HepG2 (cell line): ENCODE results near the gene SEC14L5. TPM values are rescaled to one million over a fixed set of nuclear protein-coding genes. Genes with fewer than 3 reads are reported as not detected.

Experiments
- AKNA ChIP-seq: sonication (generic); formaldehyde crosslinking; IDR thresholded peaks from 2 replicates; pipeline ENCODE4 v1.4.0; 2020; ENCODE audit warnings: missing genetic modification reagents, borderline replicate concordance
- BRD4 ChIP-seq: sonication (generic); formaldehyde crosslinking; IDR thresholded peaks from 2 replicates; pipeline ENCODE4 v1.4.0; 2020; ENCODE audit warnings: missing genetic modification reagents
- CENPBD1 ChIP-seq: sonication (generic); formaldehyde crosslinking; IDR thresholded peaks from 2 replicates; pipeline ENCODE4 v1.8.0; 2022; ENCODE audit warnings: missing genetic modification reagents, low read depth, mild to moderate bottlenecking, borderline replicate concordance
- HMGXB4 ChIP-seq, 2 experiments: sonication (generic) in 1 of 2; formaldehyde crosslinking in 1 of 2; IDR thresholded peaks; 2 replicates each; pipeline versions ENCODE4 v1.4.0 to v1.6.1; 2018 to 2020; ENCODE audit warnings: missing genetic modification reagents in 2 of 2, borderline replicate concordance in 1 of 2, low read depth in 1 of 2, mild to moderate bottlenecking in 1 of 2, missing biosample characterization in 1 of 2
- JUND ChIP-seq: sonication (generic); formaldehyde crosslinking; IDR thresholded peaks from 2 replicates; pipeline ENCODE4 v1.8.0; 2022; ENCODE audit warnings: mild to moderate bottlenecking, missing genetic modification reagents
- MLX ChIP-seq: IDR thresholded peaks from 2 replicates; pipeline ENCODE4 v1.6.1; 2016
- SETDB1 ChIP-seq: sonication (generic); formaldehyde crosslinking; IDR thresholded peaks from 2 replicates; pipeline ENCODE4 v1.5.1; 2020; ENCODE audit warnings: missing genetic modification reagents, mild to moderate bottlenecking, borderline replicate concordance
- ZBTB20 ChIP-seq: sonication (generic); formaldehyde crosslinking; IDR thresholded peaks from 2 replicates; pipeline ENCODE4 v1.8.1; 2023; ENCODE audit warnings: missing genetic modification reagents, low read depth, mild to moderate bottlenecking, borderline replicate concordance
- ZBTB42 ChIP-seq: sonication (generic); formaldehyde crosslinking; IDR thresholded peaks from 2 replicates; pipeline ENCODE4 v1.5.0; 2020; ENCODE audit warnings: mild to moderate bottlenecking, missing genetic modification reagents
- ZFP90 ChIP-seq: sonication (generic); formaldehyde crosslinking; IDR thresholded peaks from 2 replicates; pipeline ENCODE4 v1.8.0; 2022; ENCODE audit warnings: missing genetic modification reagents, mild to moderate bottlenecking, inconsistent platforms, borderline replicate concordance
- ZFX ChIP-seq: sonication (generic); formaldehyde crosslinking; IDR thresholded peaks from 2 replicates; pipeline ENCODE4 v1.4.0; 2020; ENCODE audit warnings: mild to moderate bottlenecking, low read depth, missing genetic modification reagents, moderate library complexity
- ZMAT3 ChIP-seq: sonication (generic); formaldehyde crosslinking; conservative IDR thresholded peaks from 2 replicates; pipeline ENCODE4 v1.7.0; 2021; ENCODE audit warnings: missing genetic modification reagents
- ZNF234 ChIP-seq: sonication (generic); formaldehyde crosslinking; conservative IDR thresholded peaks from 2 replicates; pipeline ENCODE4 v1.5.1; 2020; ENCODE audit warnings: mild to moderate bottlenecking, missing genetic modification reagents
- ZNF510 ChIP-seq: sonication (generic); formaldehyde crosslinking; IDR thresholded peaks from 2 replicates; pipeline ENCODE4 v1.4.0; 2020; ENCODE audit warnings: low read depth, mild to moderate bottlenecking, missing genetic modification reagents
- polyA plus RNA-seq, 8 experiments: library from polyadenylated mRNA; depleted of rRNA in 3 of 8; stranded (reverse) in 7 of 8; unstranded in 1 of 8; fragments of >200 nt; fragmentation: Illumina TruSeq in 4 of 8; extraction: Trizol in 4 of 8; gene quantifications; 2 replicates each; pipeline versions ENCODE4 v1.2.1 to v1.2.3, GENCODE V29; 2011 to 2016; ENCODE audit warnings: low read depth in 4 of 8, missing spikeins in 1 of 8, mixed read lengths in 1 of 8; ENCODE audit not compliant: insufficient read depth in 1 of 8
- total RNA-seq, 5 experiments: library from RNA; depleted of rRNA; stranded (reverse); fragments of >200 nt; fragmentation: Illumina TruSeq; extraction: Trizol; gene quantifications; 2 replicates each; pipeline ENCODE4 v1.2.3, GENCODE V29; 2016; ENCODE audit warnings: low read depth in 1 of 5
- TF ChIP-seq, protein P1 (sequence below): sonication (generic); formaldehyde crosslinking; IDR thresholded peaks from 2 replicates; pipeline ENCODE4 v1.4.0; 2020; ENCODE audit warnings: missing genetic modification reagents
- TF ChIP-seq, protein P2 (sequence below): sonication (generic); formaldehyde crosslinking; IDR thresholded peaks from 2 replicates; pipeline ENCODE4 v1.5.0; 2020; ENCODE audit warnings: mild to moderate bottlenecking, missing genetic modification reagents
- TF ChIP-seq, protein P3 (sequence below): sonication (generic); formaldehyde crosslinking; IDR thresholded peaks from 2 replicates; pipeline ENCODE4 v1.4.0; 2020; ENCODE audit warnings: missing genetic modification reagents

The SEC14L5 gene
- total and polyA plus RNA-seq, 2 of the 13 experiments (the other 11 are each of a cell fraction or from before 2014, with no cell fraction given): 0.40 to 0.42 TPM

DNA sequence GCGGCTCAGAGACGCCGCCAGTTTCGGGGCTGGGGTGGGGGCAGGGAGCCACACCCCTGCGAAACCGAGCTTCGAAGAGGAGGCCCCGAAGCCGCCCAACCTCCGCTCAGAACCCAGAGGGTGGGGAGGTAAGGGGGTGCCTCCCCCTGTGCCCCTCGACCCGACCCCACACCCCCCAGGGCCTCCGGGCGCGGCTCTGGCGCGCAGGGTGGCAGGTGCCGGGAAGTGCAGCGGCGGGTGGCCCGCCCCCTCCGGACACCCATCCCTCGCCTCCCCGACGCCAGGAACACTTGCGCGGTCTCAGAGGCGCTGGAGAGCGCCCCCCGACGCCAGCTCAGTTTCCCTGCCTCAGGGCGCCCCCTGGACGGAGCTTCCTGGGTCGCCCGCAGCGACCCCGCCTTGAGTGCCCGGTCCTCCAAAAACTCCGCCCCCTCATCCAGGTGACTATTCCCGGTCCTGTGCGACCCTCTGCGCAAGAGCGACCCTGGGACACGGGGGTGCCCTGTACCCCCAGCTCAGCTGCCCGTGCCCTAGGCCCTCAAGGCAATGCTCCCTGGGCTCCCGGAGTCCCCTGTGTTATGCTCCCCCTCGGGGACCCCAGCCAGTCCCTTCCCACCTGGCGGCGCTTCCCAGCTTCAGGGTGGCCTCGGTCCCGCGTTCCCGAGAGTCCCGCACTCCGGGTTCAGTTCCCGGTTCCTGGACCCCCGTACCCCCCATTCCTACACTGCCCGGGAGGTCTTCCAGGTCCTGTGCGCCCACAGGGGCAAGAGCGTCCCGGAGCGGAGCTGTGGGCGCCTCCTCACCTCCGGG is 21.7 kb upstream of the SEC14L5 start (continued):
- TF ChIP-seq ZFX (CRISPR knock-in tag): no peak
- no peak for TF ChIP-seq BRD4 (CRISPR knock-in tag)
- TF ChIP-seq ZNF510 (CRISPR knock-in tag): no peak
- TF ChIP-seq ZBTB42: no peak
- peak; percentile 78; the same call in 1 of the 2 replicates for TF ChIP-seq ZFP90 (CRISPR knock-in tag)
- TF ChIP-seq ZBTB20 (CRISPR knock-in tag): no peak
- TF ChIP-seq, protein P1, sequence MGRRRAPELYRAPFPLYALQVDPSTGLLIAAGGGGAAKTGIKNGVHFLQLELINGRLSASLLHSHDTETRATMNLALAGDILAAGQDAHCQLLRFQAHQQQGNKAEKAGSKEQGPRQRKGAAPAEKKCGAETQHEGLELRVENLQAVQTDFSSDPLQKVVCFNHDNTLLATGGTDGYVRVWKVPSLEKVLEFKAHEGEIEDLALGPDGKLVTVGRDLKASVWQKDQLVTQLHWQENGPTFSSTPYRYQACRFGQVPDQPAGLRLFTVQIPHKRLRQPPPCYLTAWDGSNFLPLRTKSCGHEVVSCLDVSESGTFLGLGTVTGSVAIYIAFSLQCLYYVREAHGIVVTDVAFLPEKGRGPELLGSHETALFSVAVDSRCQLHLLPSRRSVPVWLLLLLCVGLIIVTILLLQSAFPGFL (CRISPR knock-in tag): no peak
- no peak for TF ChIP-seq CENPBD1 (CRISPR knock-in tag)
- TF ChIP-seq, protein P2, sequence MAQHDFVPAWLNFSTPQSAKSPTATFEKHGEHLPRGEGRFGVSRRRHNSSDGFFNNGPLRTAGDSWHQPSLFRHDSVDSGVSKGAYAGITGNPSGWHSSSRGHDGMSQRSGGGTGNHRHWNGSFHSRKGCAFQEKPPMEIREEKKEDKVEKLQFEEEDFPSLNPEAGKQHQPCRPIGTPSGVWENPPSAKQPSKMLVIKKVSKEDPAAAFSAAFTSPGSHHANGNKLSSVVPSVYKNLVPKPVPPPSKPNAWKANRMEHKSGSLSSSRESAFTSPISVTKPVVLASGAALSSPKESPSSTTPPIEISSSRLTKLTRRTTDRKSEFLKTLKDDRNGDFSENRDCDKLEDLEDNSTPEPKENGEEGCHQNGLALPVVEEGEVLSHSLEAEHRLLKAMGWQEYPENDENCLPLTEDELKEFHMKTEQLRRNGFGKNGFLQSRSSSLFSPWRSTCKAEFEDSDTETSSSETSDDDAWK: no peak
- TF ChIP-seq HMGXB4 (CRISPR knock-in tag; IDR thresholded peaks at IDR 0.05; ENCODE audit: borderline replicate concordance in 1 of 2, low read depth in 1 of 2): peak in 1 of 2 experiments; percentile 91; a peak in 3 of 4 replicates
- TF ChIP-seq, protein P3, sequence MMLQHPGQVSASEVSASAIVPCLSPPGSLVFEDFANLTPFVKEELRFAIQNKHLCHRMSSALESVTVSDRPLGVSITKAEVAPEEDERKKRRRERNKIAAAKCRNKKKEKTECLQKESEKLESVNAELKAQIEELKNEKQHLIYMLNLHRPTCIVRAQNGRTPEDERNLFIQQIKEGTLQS (CRISPR knock-in tag): no peak
- no peak for TF ChIP-seq SETDB1 (CRISPR knock-in tag)
- no peak for TF ChIP-seq ZMAT3 (CRISPR knock-in tag)
- no peak for TF ChIP-seq JUND (CRISPR knock-in tag)
- no peak for TF ChIP-seq ZNF234 (CRISPR knock-in tag)
- no peak for TF ChIP-seq AKNA (CRISPR knock-in tag)
- TF ChIP-seq MLX (CRISPR knock-in tag): no peak
